ENCODE results near the gene RNF212. TPM values are rescaled to one million over a fixed set of nuclear protein-coding genes. Genes with fewer than 3 reads are reported as not detected.
A peak's percentile ranks its signal among the peaks of the same experiment; 100 is the strongest.

RNF212 gene
- total and polyA plus RNA-seq, 9 of the 15 experiments (the other 6 are each of a cell fraction or from before 2014, with no cell fraction given), result 0.04 TPM; not detected in 8

DNA sequence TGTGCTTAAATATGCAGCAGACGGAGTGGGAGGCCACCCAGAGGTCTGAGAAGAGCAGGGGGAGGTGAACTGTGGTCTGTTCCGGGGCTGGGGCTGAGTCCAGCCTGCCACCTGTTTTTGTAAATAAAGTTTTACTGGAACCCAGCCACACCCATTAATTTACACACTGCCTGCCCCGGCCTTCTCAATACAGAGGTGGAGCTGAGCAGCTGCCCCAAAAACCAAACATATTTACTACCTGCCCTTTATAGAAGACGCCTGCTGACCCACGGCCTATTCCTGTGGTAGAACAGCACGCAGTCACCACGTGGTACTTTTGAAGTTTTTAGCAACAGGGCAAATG is 56.0 kb downstream of the RNF212 start (continued):
- TF ChIP-seq ZBTB40 (IDR thresholded peaks at IDR 0.05), result peak; percentile 94
- peak; percentile 93 for TF ChIP-seq ZBTB40 (CRISPR knock-in tag; IDR thresholded peaks at IDR 0.05)
- TF ChIP-seq ETV6 (IDR thresholded peaks at IDR 0.05; ENCODE audit: borderline replicate concordance in 1 of 2, low read depth in 2 of 2, low read length in 1 of 2), result no peak
- no peak for TF ChIP-seq ETV6 (CRISPR knock-in tag; IDR thresholded peaks at IDR 0.05; ENCODE audit: borderline replicate concordance)
- TF ChIP-seq POLR2B (IDR thresholded peaks at IDR 0.05; ENCODE audit: low read depth, partially characterized antibody), result no peak
- no peak for TF ChIP-seq PATZ1 (CRISPR knock-in tag; IDR thresholded peaks at IDR 0.05; ENCODE audit: borderline replicate concordance)
- peak; percentile 31 for TF ChIP-seq PRDM10 (IDR thresholded peaks at IDR 0.05; ENCODE audit: partially characterized antibody)
- TF ChIP-seq MYBL2 (IDR thresholded peaks at IDR 0.05; ENCODE audit: low read depth), result no peak
- no peak for TF ChIP-seq MYBL2 (CRISPR knock-in tag; IDR thresholded peaks at IDR 0.05; ENCODE audit: borderline replicate concordance)

All from K562 (cell line).